H1 (cell line): ENCODE measurements around the gene CDK12. TPM values are rescaled to one million over a fixed set of nuclear protein-coding genes. Genes with fewer than 3 reads are reported as not detected.
"Not testable (repeated sequence)": the region's sequence is repeated elsewhere in the genome, so short reads cannot be mapped to it uniquely, and the experiment has no call there.

Experiments
- CTCF ChIA-PET: fragments of 300-600 bp; sonication (Branson Sonifier 250); formaldehyde crosslinking; loops from one replicate; lab custom pipeline; 2021; ENCODE audit not compliant: partially characterized antibody; lab: Charles Lee
- POLR2A ChIA-PET: fragments of 300-600 bp; sonication (Branson Sonifier 250); formaldehyde crosslinking; loops from one replicate; lab custom pipeline; 2021; ENCODE audit warnings: inconsistent platforms; ENCODE audit not compliant: partially characterized antibody; lab: Charles Lee
- DNase-seq, 2 experiments: peaks; one replicate each; pipeline versions ENCODE4 v3.0.0 to v3.0.0-alpha.2; 2010 to 2022; ENCODE audit warnings: low spot score in 2 of 2, low read depth in 1 of 2, mixed read lengths in 1 of 2
- FAIRE-seq: peaks from 2 replicates; lab custom pipeline; 2011; peaks lifted over from hg19 to GRCh38; lab: Jason Lieb, UNC
- H2AFZ ChIP-seq: 2 replicates; pipeline ENCODE4 v1.8.1; 2012; ENCODE audit warnings: low read length, inconsistent platforms
- H2AK5ac ChIP-seq: 2 replicates; pipeline ENCODE4 v1.6.1; 2013; ENCODE audit warnings: low read depth, low read length
- H2BK120ac ChIP-seq: replicated peaks from 2 replicates; pipeline ENCODE3; 2013; ENCODE audit warnings: low read depth, low read length, inconsistent platforms
- H2BK12ac ChIP-seq: 2 replicates; pipeline ENCODE4 v1.6.1; 2013; ENCODE audit warnings: low read depth, low read length
- H2BK15ac ChIP-seq: 2 replicates; pipeline ENCODE4 v1.6.1; 2013; ENCODE audit warnings: low read length
- H2BK20ac ChIP-seq: 2 replicates; pipeline ENCODE4 v1.6.1; 2013; ENCODE audit warnings: low read length
- H2BK5ac ChIP-seq: 2 replicates; pipeline ENCODE4 v1.6.1; 2013; ENCODE audit warnings: low read depth, low read length
- H3K14ac ChIP-seq: 2 replicates; pipeline ENCODE4 v1.6.1; 2013; ENCODE audit warnings: inconsistent platforms; ENCODE audit not compliant: insufficient read length
- H3K18ac ChIP-seq: 2 replicates; pipeline ENCODE4 v1.6.1; 2013; ENCODE audit warnings: low read length; ENCODE audit errors: extremely low read depth
- H3K23ac ChIP-seq: 2 replicates; pipeline ENCODE4 v1.6.1; 2013; ENCODE audit warnings: inconsistent platforms; ENCODE audit not compliant: insufficient read length
- H3K23me2 ChIP-seq: 2 replicates; pipeline ENCODE4 v1.6.1; 2013; ENCODE audit warnings: low read depth, low read length
- H3K27ac ChIP-seq: 2 replicates; pipeline ENCODE4 v1.6.1; 2011; ENCODE audit warnings: low read depth, low read length, inconsistent platforms
- H3K27me3 ChIP-seq, 4 experiments: replicated peaks in 1 of 4; 1 replicate in 1 of 4; 2 replicates in 3 of 4; pipeline versions ENCODE4 v1.6.1 to v1.8.1; 2011 to 2013; ENCODE audit warnings: low read length in 3 of 4, mild to moderate bottlenecking in 3 of 4, inconsistent platforms in 2 of 4, mixed read lengths in 2 of 4, moderate library complexity in 1 of 4; ENCODE audit not compliant: control insufficient read depth in 3 of 4, insufficient read depth in 3 of 4; ENCODE audit errors: extremely low read depth in 1 of 4
- H3K36me3 ChIP-seq, 4 experiments: 2 replicates each; pipeline versions ENCODE4 v1.6.1 to v1.8.1; 2011 to 2013; ENCODE audit warnings: mild to moderate bottlenecking in 4 of 4, low read length in 3 of 4, moderate library complexity in 2 of 4, control low read depth in 1 of 4, inconsistent platforms in 1 of 4; ENCODE audit not compliant: insufficient read depth in 4 of 4, control insufficient read depth in 2 of 4
- H3K4ac ChIP-seq: replicated peaks from 2 replicates; pipeline ENCODE3; 2013; ENCODE audit warnings: low read length, low read depth, mixed read lengths, inconsistent platforms; ENCODE audit not compliant: insufficient read length
- H3K4me1 ChIP-seq, 4 experiments: replicated peaks in 1 of 4; 1 replicate in 1 of 4; 2 replicates in 3 of 4; pipeline versions ENCODE4 v1.6.1 to v1.8.1; 2011 to 2013; ENCODE audit warnings: low read length in 3 of 4, inconsistent platforms in 2 of 4, mixed read lengths in 1 of 4; ENCODE audit not compliant: insufficient read depth in 4 of 4, control insufficient read depth in 3 of 4
- H3K4me2 ChIP-seq, 2 experiments: 2 replicates each; pipeline versions ENCODE4 v1.6.1 to v1.8.1; 2011 to 2013; ENCODE audit warnings: low read depth in 2 of 2, low read length in 2 of 2, control low read depth in 1 of 2, inconsistent platforms in 1 of 2, mild to moderate bottlenecking in 1 of 2; ENCODE audit not compliant: insufficient read depth in 1 of 2
- H3K4me3 ChIP-seq, 4 experiments: fragments of 200-600, 300-600 bp in 1 of 4; sonication (generic), shearing (Covaris generic), sonication (Bioruptor Twin) in 1 of 4; 2 replicates each; pipeline versions ENCODE4 v1.5.1 to v1.8.1; 2011 to 2016; ENCODE audit warnings: low read length in 4 of 4, low read depth in 3 of 4, control low read depth in 2 of 4, inconsistent platforms in 2 of 4, mild to moderate bottlenecking in 2 of 4, mixed read lengths in 1 of 4, moderate library complexity in 1 of 4; ENCODE audit not compliant: insufficient read depth in 2 of 4; ENCODE audit errors: extremely low read depth in 1 of 4
- H3K56ac ChIP-seq: replicated peaks from 2 replicates; pipeline ENCODE3; 2013; ENCODE audit warnings: low read depth, mild to moderate bottlenecking, mixed read lengths, low read length, inconsistent platforms; ENCODE audit not compliant: insufficient read length
- H3K79me1 ChIP-seq: 2 replicates; pipeline ENCODE4 v1.6.1; 2013; ENCODE audit warnings: low read depth, low read length, control low read depth
- H3K79me2 ChIP-seq, 2 experiments: 2 replicates each; pipeline versions ENCODE4 v1.6.1 to v1.8.1; 2012 to 2013; ENCODE audit warnings: low read length in 2 of 2, mild to moderate bottlenecking in 2 of 2, inconsistent platforms in 1 of 2; ENCODE audit not compliant: insufficient read depth in 2 of 2, control insufficient read depth in 1 of 2
- H3K9ac ChIP-seq, 4 experiments: replicated peaks in 1 of 4; 1 replicate in 1 of 4; 2 replicates in 3 of 4; pipeline versions ENCODE4 v1.6.1 to v1.8.1; 2011 to 2013; ENCODE audit warnings: low read depth in 3 of 4, low read length in 3 of 4, control low read depth in 2 of 4, mild to moderate bottlenecking in 2 of 4, moderate library complexity in 2 of 4, inconsistent platforms in 1 of 4; ENCODE audit errors: extremely low read depth in 1 of 4
- H3K9me3 ChIP-seq, 2 experiments: 2 replicates each; pipeline versions ENCODE4 v1.6.1 to v1.8.1; 2012 to 2013; ENCODE audit warnings: mild to moderate bottlenecking in 2 of 2, moderate library complexity in 2 of 2, control low read depth in 1 of 2, inconsistent platforms in 1 of 2, low read depth in 1 of 2, low read length in 1 of 2, mixed read lengths in 1 of 2; ENCODE audit not compliant: insufficient read depth in 2 of 2
- H4K20me1 ChIP-seq, 2 experiments: replicated peaks in 1 of 2; 2 replicates each; pipeline versions ENCODE3 to v1.8.1; 2011 to 2013; ENCODE audit warnings: inconsistent platforms in 2 of 2, low read length in 2 of 2, mild to moderate bottlenecking in 1 of 2; ENCODE audit not compliant: insufficient read depth in 2 of 2, control insufficient read depth in 1 of 2
- H4K5ac ChIP-seq: 2 replicates; pipeline ENCODE4 v1.6.1; 2013; ENCODE audit warnings: low read length, low read depth, mixed read lengths, inconsistent platforms; ENCODE audit not compliant: insufficient read length
- H4K8ac ChIP-seq: 2 replicates; pipeline ENCODE4 v1.8.0; 2013; ENCODE audit warnings: mild to moderate bottlenecking, moderate library complexity, low read length, inconsistent platforms; ENCODE audit not compliant: insufficient read depth; ENCODE audit errors: extremely low read depth
- H4K91ac ChIP-seq: replicated peaks from 2 replicates; pipeline ENCODE3; 2013; ENCODE audit warnings: low read length, mixed read lengths, inconsistent platforms; ENCODE audit not compliant: insufficient read length
- WGBS, 2 experiments: shearing (Covaris generic) in 1 of 2; methylation state at CpG; one replicate each; pipeline versions ENCODE4 v1.1.6 to v1.1.7; 2013 to 2015; ENCODE audit warnings: low lambda C conversion rate in 2 of 2, mixed read lengths in 2 of 2, inconsistent platforms in 1 of 2, low coverage in 1 of 2, missing lambda C conversion rate in 1 of 2; ENCODE audit not compliant: insufficient replicate concordance in 2 of 2, insufficient coverage in 1 of 2, insufficient read length in 1 of 2; ENCODE audit errors: extremely low coverage in 1 of 2, missing lambda C conversion rate in 1 of 2; 5-methylcytosine and 5-hydroxymethylcytosine counted together
- polyA plus RNA-seq, 7 experiments: library from polyadenylated mRNA; depleted of rRNA in 3 of 7; stranded (reverse) in 5 of 7; unstranded in 2 of 7; fragments of >200 nt in 5 of 7; fragments of 200-250 nt in 2 of 7; gene quantifications; 1 replicate in 5 of 7; 2 replicates in 1 of 7; 4 replicates in 1 of 7; pipeline versions ENCODE4 v1.2.1 to v1.2.3, GENCODE V29; 2011 to 2013; ENCODE audit warnings: missing spikeins in 2 of 7, mixed read lengths in 2 of 7
- total RNA-seq: library from RNA; stranded (reverse); fragmentation: NEBNext Ultra II Directional; extraction: Animal tissue kit (Norgen Biotek cat#: 25700); gene quantifications from 2 replicates; pipeline ENCODE4 v1.2.1, GENCODE V29; 2021

Gene CDK12
- total and polyA plus RNA-seq, 2 of the 8 experiments (the other 6 are each of a cell fraction or from before 2014, with no cell fraction given), result 14.8 to 70.3 TPM

DNA sequence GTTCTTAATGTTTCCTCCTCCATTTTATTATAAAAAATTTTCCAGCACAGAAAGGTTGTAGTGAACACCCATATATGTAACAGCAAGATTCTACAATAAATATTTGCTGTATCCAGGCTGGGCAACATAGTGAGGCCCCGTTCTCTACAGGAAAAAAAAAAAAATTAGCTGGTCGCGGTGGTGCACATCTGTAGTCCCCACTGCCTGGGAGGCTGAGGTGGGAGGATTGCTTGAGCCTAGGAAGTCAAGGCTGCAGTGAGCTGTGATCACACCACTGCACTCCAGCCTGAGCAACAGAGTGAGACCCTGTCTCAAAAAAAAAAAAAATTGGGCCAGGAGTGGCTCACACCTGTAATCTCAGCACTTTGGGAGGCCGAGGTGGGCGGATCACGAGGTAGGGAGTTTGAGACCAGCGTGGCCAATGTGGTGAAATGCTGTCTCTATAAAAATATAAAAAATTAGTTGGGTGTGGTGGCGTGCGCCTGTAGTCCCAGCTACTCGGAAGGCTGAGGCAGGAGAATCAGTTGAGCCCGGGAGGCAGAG lies 3.4 kb downstream of the CDK12 start:
- H2BK12ac ChIP-seq, FAIRE-seq, H2BK15ac ChIP-seq, H3K9ac ChIP-seq, H2BK120ac ChIP-seq, H2AK5ac ChIP-seq, H2BK20ac ChIP-seq, H4K91ac ChIP-seq, H3K18ac ChIP-seq, DNase-seq, H3K4ac ChIP-seq, H3K14ac ChIP-seq, H3K27me3 ChIP-seq, H4K5ac ChIP-seq, H3K27ac ChIP-seq, H3K9me3 ChIP-seq, H3K79me1 ChIP-seq, H3K23ac ChIP-seq, H3K4me1 ChIP-seq, H2AFZ ChIP-seq, H4K8ac ChIP-seq, H2BK5ac ChIP-seq, H3K56ac ChIP-seq, H3K36me3 ChIP-seq: not testable (repeated sequence)
- POLR2A ChIA-PET, result interaction anchor here (1.2 to 7.5 kb wide), 4 partner anchors 14 to 29 kb away, joined by 3 to 167 read pairs (median 4); partner anchors contain the start of gene MED1
- CTCF ChIA-PET, result interaction anchor here (0.5 to 1.4 kb wide), 4 partner anchors 23 to 229 kb away, joined by 3 to 4 read pairs (median 3); no protein-coding TSS in a partner anchor
- Histone ChIP-seq H3K4me3 (peak overlapping the region in 2 of 4 experiments; percentile 65 to 89; a peak in 3 of 8 replicates), H3K4me2 (peak overlapping the region; percentile 89 to 96; a peak in 3 of 4 replicates), H3K23me2 (peaks cover 13% of the 10 kb centered on the region), H3K79me2 (peaks cover 33 to 72% of the 10 kb centered on the region in 2 experiments), H4K20me1 (peaks cover 16 to 25% of the 10 kb centered on the region in 2 experiments)
- 85% methylated on average over 11 of the region's 11 CpGs; no CpG with 5 or more reads in 1 of the 2 experiments for WGBS, 2 experiments
